GM12878 (cell line): ENCODE results near the gene CXCL14. TPM values are rescaled to one million over a fixed set of nuclear protein-coding genes. Genes with fewer than 3 reads are reported as not detected.

Experiments
- ATAC-seq: fragments of 200-7000 bp; cut with Tn5 transposase; 3 replicates; pipeline ENCODE4 v1.9.1; 2020; ENCODE audit warnings: mild to moderate bottlenecking, moderate library complexity
- BruUV-seq: library from RNA; stranded (reverse); fragments of 400-500 nt; replicated peaks from 2 replicates; lab custom pipeline; 2021; lab: Mats Ljungman, UMichigan
- CTCF ChIA-PET: fragments of 300-600 bp; sonication (Branson Sonifier 250); formaldehyde crosslinking; extraction: SDS; loops from one replicate; lab custom pipeline; 2021; ENCODE audit warnings: inconsistent platforms; lab: Yijun Ruan, JAX
- POLR2A ChIA-PET: fragments of 350-600 bp; formaldehyde crosslinking; extraction: SDS; loops from one replicate; lab custom pipeline; 2021; ENCODE audit warnings: inconsistent platforms; lab: Charles Lee
- RAD21 ChIA-PET: fragments of 300-600 bp; sonication (Branson Sonifier 250); formaldehyde crosslinking; loops from one replicate; lab custom pipeline; 2023; ENCODE audit warnings: antibody characterized with exemption; ENCODE audit not compliant: unreplicated experiment; lab: Charles Lee
- SMC1A ChIA-PET: fragments of 300-600 bp; sonication (Branson Sonifier 250); formaldehyde crosslinking; loops from one replicate; lab custom pipeline; 2023; ENCODE audit not compliant: unreplicated experiment, uncharacterized antibody; lab: Charles Lee
- DNase-seq: peaks from one replicate; pipeline ENCODE4 v3.0.0-alpha.2; 2011; ENCODE audit warnings: low read depth, low spot score
- FAIRE-seq: peaks from 3 replicates; lab custom pipeline; 2011; peaks lifted over from hg19 to GRCh38; lab: Jason Lieb, UNC
- H2AFZ ChIP-seq: 2 replicates; pipeline ENCODE4 v1.6.0; 2011; ENCODE audit warnings: low read depth, low read length, control low read depth; ENCODE audit not compliant: control insufficient read depth
- H3K27ac ChIP-seq: 2 replicates; pipeline ENCODE4 v1.5.1; 2011; ENCODE audit warnings: control low read depth; ENCODE audit not compliant: control insufficient read depth, insufficient read depth
- H3K27me3 ChIP-seq, 2 experiments: replicated peaks in 1 of 2; 2 replicates each; pipeline versions ENCODE4 v1.6.0 to v1.6.1; 2011; ENCODE audit warnings: low read length in 1 of 2; ENCODE audit not compliant: control insufficient read depth in 2 of 2, insufficient read depth in 2 of 2
- H3K36me3 ChIP-seq, 2 experiments: 2 replicates each; pipeline ENCODE4 v1.5.1; 2011; ENCODE audit warnings: low read length in 1 of 2; ENCODE audit not compliant: control insufficient read depth in 2 of 2, insufficient read depth in 2 of 2
- H3K4me1 ChIP-seq: 2 replicates; pipeline ENCODE4 v1.6.1; 2011; ENCODE audit warnings: mild to moderate bottlenecking, low read length, moderate library complexity, mixed read lengths; ENCODE audit not compliant: control insufficient read depth, insufficient read depth
- H3K4me2 ChIP-seq: 2 replicates; pipeline ENCODE4 v1.6.0; 2011; ENCODE audit warnings: control low read depth; ENCODE audit not compliant: control insufficient read depth, insufficient read depth
- H3K4me3 ChIP-seq: fragments of 200-600 bp; sonication (generic); 2 replicates; pipeline ENCODE4 v1.5.1; 2016
- H3K79me2 ChIP-seq: 2 replicates; pipeline ENCODE4 v1.6.0; 2011; ENCODE audit warnings: low read length; ENCODE audit not compliant: control insufficient read depth, insufficient read depth
- H3K9ac ChIP-seq: 2 replicates; pipeline ENCODE4 v1.8.0; 2011; ENCODE audit warnings: low read length, control low read depth, mixed read lengths; ENCODE audit not compliant: control insufficient read depth, insufficient read depth
- H3K9me3 ChIP-seq: replicated peaks from 3 replicates; pipeline ENCODE4 v1.5.1; 2011; ENCODE audit warnings: mild to moderate bottlenecking, low read length; ENCODE audit not compliant: control insufficient read depth, insufficient read depth
- H4K20me1 ChIP-seq: 2 replicates; pipeline ENCODE4 v1.6.0; 2011; ENCODE audit not compliant: control insufficient read depth, insufficient read depth
- ASH2L ChIP-seq: fragments of 300-600, 200-600 bp; sonication (generic); IDR thresholded peaks from 2 replicates; pipeline ENCODE4 v1.6.1; 2017; ENCODE audit warnings: low read depth, mild to moderate bottlenecking, borderline replicate concordance
- BCL11A ChIP-seq: IDR thresholded peaks from 2 replicates; pipeline ENCODE4 v1.6.1; 2011; ENCODE audit warnings: low read depth, low read length
- BCLAF1 ChIP-seq: fragments of 450-650 bp; IDR thresholded peaks from 2 replicates; pipeline ENCODE4 v1.6.1; 2017; ENCODE audit warnings: antibody characterized with exemption, mild to moderate bottlenecking, moderate library complexity
- CBFB ChIP-seq: IDR thresholded peaks from 2 replicates; pipeline ENCODE4 v1.6.1; 2016; ENCODE audit warnings: antibody characterized with exemption, low read depth
- CEBPB ChIP-seq, 2 experiments: fragments of 150-350 bp in 1 of 2; IDR thresholded peaks; 2 replicates each; pipeline ENCODE4 v1.6.1; 2012 to 2014; ENCODE audit warnings: low read depth in 2 of 2, low read length in 2 of 2, borderline replicate concordance in 1 of 2, inconsistent platforms in 1 of 2
- CTCF ChIP-seq, 3 experiments: IDR thresholded peaks in 2 of 3; conservative IDR thresholded peaks in 1 of 3; 2 replicates each; pipeline ENCODE4 v1.5.1; 2011; ENCODE audit warnings: low read depth in 3 of 3, low read length in 3 of 3, mild to moderate bottlenecking in 3 of 3, control low read depth in 2 of 3, moderate library complexity in 2 of 3, inconsistent platforms in 1 of 3, mixed read lengths in 1 of 3; ENCODE audit not compliant: control insufficient read depth in 2 of 3, insufficient read depth in 1 of 3; ENCODE audit errors: extremely low read depth in 1 of 3
- FOXM1 ChIP-seq: IDR thresholded peaks from 2 replicates; pipeline ENCODE4 v1.6.1; 2012; ENCODE audit warnings: low read depth, mild to moderate bottlenecking, inconsistent platforms, low read length, moderate library complexity
- RFX5 ChIP-seq: IDR thresholded peaks from 2 replicates; pipeline ENCODE4 v1.6.1; 2011; ENCODE audit warnings: low read depth, low read length, improper control_type of control experiment
- SMARCA5 ChIP-seq: fragments of 450-650 bp; IDR thresholded peaks from 2 replicates; pipeline ENCODE4 v1.6.1; 2017; ENCODE audit warnings: mild to moderate bottlenecking
- TCF7 ChIP-seq: IDR thresholded peaks from 2 replicates; pipeline ENCODE4 v1.6.1; 2014; ENCODE audit warnings: antibody characterized with exemption, borderline replicate concordance
- ZBTB33 ChIP-seq: fragments of 450-650 bp; IDR thresholded peaks from 2 replicates; pipeline ENCODE4 v1.6.1; 2017; ENCODE audit warnings: mild to moderate bottlenecking
- ZNF274 ChIP-seq: IDR thresholded peaks from one replicate; pipeline ENCODE4 v1.8.0; 2011; ENCODE audit not compliant: insufficient read length, insufficient read depth
- WGBS: methylation state at CpG from one replicate; pipeline ENCODE4 v1.1.6; 2016; ENCODE audit warnings: low lambda C conversion rate; ENCODE audit not compliant: insufficient replicate concordance, insufficient coverage; ENCODE audit errors: missing lambda C conversion rate; 5-methylcytosine and 5-hydroxymethylcytosine counted together
- in situ Hi-C: fragments of 300-500 bp; cut with MboI; formaldehyde crosslinking; loops from 9 replicates; pipeline ENCODE4 v1.14.3; 2018; ENCODE audit warnings: mixed read lengths
- intact Hi-C: fragments of 100-400 bp; cut with micrococcal nuclease; formaldehyde crosslinking; loops from one replicate; pipeline ENCODE4 v1.14.2; 2022; ENCODE audit not compliant: unreplicated experiment
- polyA plus RNA-seq, 11 experiments: library from polyadenylated mRNA; depleted of rRNA in 4 of 11; unstranded in 6 of 11; stranded (reverse) in 5 of 11; fragments of >200 nt; fragmentation: Nextera tagmentation in 4 of 11; fragmentation: Illumina TruSeq in 1 of 11; extraction: Ambion mirVana in 4 of 11; extraction: Trizol in 1 of 11; gene quantifications; 1 replicate in 1 of 11; 2 replicates in 10 of 11; pipeline versions ENCODE4 v1.2.1 to v1.2.3, GENCODE V29; 2011 to 2016; ENCODE audit warnings: inconsistent platforms in 2 of 11, missing spikeins in 2 of 11, low read depth in 1 of 11
- total RNA-seq, 4 experiments: library from RNA; depleted of rRNA in 3 of 4; stranded (reverse); fragments of >200 nt in 3 of 4; fragmentation: Illumina TruSeq in 1 of 4; extraction: Trizol in 1 of 4; gene quantifications; 2 replicates each; pipeline versions ENCODE4 v1.2.1 to v1.2.3, GENCODE V29; 2013 to 2021

CXCL14 gene
- total and polyA plus RNA-seq, 10 of the 15 experiments (the other 5 are each of a cell fraction or from before 2014, with no cell fraction given): 0.05 TPM; not detected in 9

- TF ChIP-seq CTCF (IDR thresholded peaks at IDR 0.05 in 2 of 3, conservative IDR thresholded peaks at IDR 0.05 in 1 of 3; ENCODE audit: control insufficient read depth in 2 of 3, extremely low read depth in 1 of 3, insufficient read depth in 1 of 3, low read depth in 3 of 3, low read length in 3 of 3) (no peak), RFX5 (no peak)
Measured at GRCh38 chr5:135576075-135576599, 2.7 kb downstream of the CXCL14 start (continued).

GRCh38 chr5:135574493-135574892 lies 4.3 kb downstream of the CXCL14 start:
- ATAC-seq (no peak), FAIRE-seq (no peak), DNase-seq (no peak)
- H4K20me1 ChIP-seq: no peaks in the 10 kb centered on the region
- POLR2A ChIA-PET: no interaction called here
- H3K79me2 ChIP-seq: no peaks in the 10 kb centered on the region
- H3K4me1 ChIP-seq: no peaks in the 10 kb centered on the region; the same call in 1 of the 2 replicates
- no peaks in the 10 kb centered on the region; the same call in 2 of the 3 replicates for H3K9me3 ChIP-seq
- no TSS peak for BruUV-seq
- intact Hi-C loops: no loop called here
- H3K9ac ChIP-seq: no peak overlapping the region
- in situ Hi-C loops: no loop called here
- H3K4me2 ChIP-seq: no peak overlapping the region
- CTCF ChIA-PET: interaction anchor here (0.7 to 1.0 kb wide), 3 partner anchors 11 to 154 kb away, joined by 3 to 4 read pairs (median 3); no protein-coding TSS in a partner anchor
- H3K4me3 ChIP-seq: no peak overlapping the region
- H3K27ac ChIP-seq: no peak overlapping the region
- H3K36me3 ChIP-seq: no peaks in the 10 kb centered on the region
- 53% methylated on average over 10 of the region's 10 CpGs for WGBS
- H2AFZ ChIP-seq: no peak overlapping the region
- RAD21 ChIA-PET: no interaction called here
- SMC1A ChIA-PET: no interaction called here
- peaks cover 0 to 16% of the 10 kb centered on the region in 2 experiments for H3K27me3 ChIP-seq
- TF ChIP-seq FOXM1: no peak
- TF ChIP-seq ZBTB33: no peak
- no peak for TF ChIP-seq CBFB
- TF ChIP-seq CEBPB (IDR thresholded peaks at IDR 0.05; ENCODE audit: borderline replicate concordance in 1 of 2, low read depth in 2 of 2, low read length in 2 of 2): no peak
- TF ChIP-seq TCF7: no peak
- TF ChIP-seq SMARCA5: no peak
- no peak for TF ChIP-seq ASH2L
- TF ChIP-seq RFX5: no peak
- TF ChIP-seq ZNF274: no peak
- no peak for TF ChIP-seq BCLAF1
- TF ChIP-seq BCL11A: no peak
